Liver (tissue), 9 donors: ENCODE results near the gene USHBP1. TPM values are rescaled to one million over a fixed set of nuclear protein-coding genes. Genes with fewer than 3 reads are reported as not detected.

Experiments
- DNase-seq: peaks from one replicate; pipeline ENCODE4 v3.0.0-alpha.2; 2017; ENCODE audit warnings: low spot score
- H3K27ac ChIP-seq, 2 donors: one replicate each; pipeline ENCODE4 v1.7.0; 2013; ENCODE audit warnings: inconsistent platforms in 2 of 2, low read length in 2 of 2, control low read depth in 1 of 2, low read depth in 1 of 2, mild to moderate bottlenecking in 1 of 2
- H3K27me3 ChIP-seq, 4 donors: one replicate each; pipeline versions ENCODE4 v1.6.1 to v1.7.0; 2013; ENCODE audit warnings: low read length in 3 of 4, inconsistent platforms in 1 of 4, mild to moderate bottlenecking in 1 of 4, moderate library complexity in 1 of 4; ENCODE audit not compliant: control insufficient read depth in 4 of 4, insufficient read depth in 4 of 4
- H3K36me3 ChIP-seq, 4 donors: one replicate each; pipeline versions ENCODE4 v1.6.1 to v1.7.0; 2013; ENCODE audit warnings: low read length in 3 of 4, mild to moderate bottlenecking in 3 of 4, low read depth in 1 of 4, moderate library complexity in 1 of 4; ENCODE audit not compliant: control insufficient read depth in 4 of 4, insufficient read depth in 3 of 4
- H3K4me1 ChIP-seq, 4 donors: one replicate each; pipeline versions ENCODE4 v1.6.1 to v1.7.0; 2013; ENCODE audit warnings: low read length in 3 of 4, mild to moderate bottlenecking in 3 of 4, moderate library complexity in 1 of 4; ENCODE audit not compliant: control insufficient read depth in 4 of 4, insufficient read depth in 4 of 4
- H3K4me3 ChIP-seq, 3 donors: one replicate each; pipeline versions ENCODE4 v1.6.1 to v1.7.0; 2013; ENCODE audit warnings: low read length in 3 of 3, control low read depth in 1 of 3, low read depth in 1 of 3, mild to moderate bottlenecking in 1 of 3
- H3K9ac ChIP-seq, 2 donors: one replicate each; pipeline ENCODE4 v1.7.0; 2013; ENCODE audit warnings: low read length in 2 of 2, mild to moderate bottlenecking in 2 of 2, moderate library complexity in 2 of 2, control low read depth in 1 of 2, low read depth in 1 of 2
- H3K9me3 ChIP-seq, 4 donors: one replicate each; pipeline versions ENCODE4 v1.6.1 to v1.7.0; 2013; ENCODE audit warnings: low read length in 3 of 4; ENCODE audit not compliant: control insufficient read depth in 4 of 4
- ATF3 ChIP-seq: IDR thresholded peaks from 2 replicates; pipeline ENCODE4 v1.6.1; 2016; ENCODE audit warnings: antibody characterized with exemption
- FOXA1 ChIP-seq: IDR thresholded peaks from 2 replicates; pipeline ENCODE4 v1.6.1; 2016; ENCODE audit warnings: antibody characterized with exemption
- HNF4A ChIP-seq, 2 donors: conservative IDR thresholded peaks; 2 replicates each; pipeline ENCODE4 v1.6.1; 2016; ENCODE audit warnings: antibody characterized with exemption in 2 of 2, mild to moderate bottlenecking in 2 of 2
- HNF4G ChIP-seq: IDR thresholded peaks from 2 replicates; pipeline ENCODE4 v1.6.1; 2016; ENCODE audit warnings: antibody characterized with exemption
- JUND ChIP-seq, 2 donors: IDR thresholded peaks; 2 replicates each; pipeline ENCODE4 v1.6.1; 2016; ENCODE audit warnings: antibody characterized with exemption in 2 of 2
- MAX ChIP-seq: IDR thresholded peaks from 2 replicates; pipeline ENCODE4 v1.6.1; 2016; ENCODE audit warnings: antibody characterized with exemption
- NR2F2 ChIP-seq: IDR thresholded peaks from 2 replicates; pipeline ENCODE4 v1.6.1; 2016; ENCODE audit warnings: antibody characterized with exemption
- RAD21 ChIP-seq, 2 donors: IDR thresholded peaks; 2 replicates each; pipeline ENCODE4 v1.6.1; 2016; ENCODE audit warnings: antibody characterized with exemption in 2 of 2, mild to moderate bottlenecking in 2 of 2
- RXRA ChIP-seq, 2 donors: IDR thresholded peaks; 2 replicates each; pipeline ENCODE4 v1.6.1; 2017 to 2018; ENCODE audit warnings: antibody characterized with exemption in 2 of 2, mild to moderate bottlenecking in 1 of 2
- SP1 ChIP-seq: IDR thresholded peaks from 2 replicates; pipeline ENCODE4 v1.6.1; 2018; ENCODE audit warnings: antibody characterized with exemption, mild to moderate bottlenecking
- TAF1 ChIP-seq: conservative IDR thresholded peaks from 2 replicates; pipeline ENCODE4 v1.6.1; 2016; ENCODE audit warnings: antibody characterized with exemption, mild to moderate bottlenecking
- YY1 ChIP-seq: IDR thresholded peaks from 2 replicates; pipeline ENCODE4 v1.6.1; 2016; ENCODE audit warnings: antibody characterized with exemption, mild to moderate bottlenecking
- ZBTB33 ChIP-seq: IDR thresholded peaks from 2 replicates; pipeline ENCODE4 v1.6.1; 2016; ENCODE audit warnings: antibody characterized with exemption
- WGBS: extraction: QIAGEN DNeasy Blood & Tissue Kit; methylation state at CpG from one replicate; pipeline ENCODE4 v1.1.7; 2013; 5-methylcytosine and 5-hydroxymethylcytosine counted together
- polyA plus RNA-seq, 2 donors: library from polyadenylated mRNA; stranded (reverse) in 1 of 2; unstranded in 1 of 2; fragments of 200-250 nt in 1 of 2; fragments of >200 nt in 1 of 2; fragmentation: Nextera tagmentation in 1 of 2; extraction: Ambion mirVana in 1 of 2; gene quantifications; one replicate each; pipeline versions ENCODE4 v1.2.1 to v1.2.3, GENCODE V29; 2013 to 2015
- total RNA-seq, 2 donors: library from RNA; depleted of rRNA; stranded (reverse); fragments of >200 nt; gene quantifications; one replicate each; pipeline ENCODE4 v1.2.3, GENCODE V29; 2014
- TF ChIP-seq, protein P1 (sequence below): IDR thresholded peaks from 2 replicates; pipeline ENCODE4 v1.6.1; 2016; ENCODE audit warnings: antibody characterized with exemption, mild to moderate bottlenecking
- TF ChIP-seq, protein P2 (sequence below): fragments of 150-350 bp; IDR thresholded peaks from 2 replicates; pipeline ENCODE4 v1.5.1; 2017; ENCODE audit warnings: improper control_type of control experiment, low read depth, low read length; ENCODE audit not compliant: missing input control
- donor health status: healthy.
- donor health status: healthy.
- donor health status: healthy.
- donor health status: healthy.
- donor health status: healthy.

The USHBP1 gene
- total and polyA plus RNA-seq, 4 donors: 1.2 to 2.6 (median 1.9) TPM

DNA sequence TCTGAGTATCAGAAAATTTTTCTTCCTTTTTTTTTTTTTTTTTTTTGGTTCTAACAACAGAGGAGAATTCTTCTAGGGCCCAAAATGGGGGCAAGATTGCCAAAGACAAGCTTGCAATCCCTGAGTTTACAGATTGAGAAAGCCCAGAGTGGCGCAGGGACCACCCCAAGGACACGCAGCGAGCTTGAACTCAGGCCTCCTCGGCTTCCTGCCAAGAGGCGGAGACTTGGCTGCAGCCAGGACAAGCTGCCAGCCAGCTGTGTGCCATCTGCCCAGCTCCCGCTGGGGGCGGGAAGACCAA, 40.6 kb upstream of the USHBP1 start:
- Histone ChIP-seq H3K27ac (peak overlapping the region; percentile 55 to 93), H3K4me3 (peak overlapping the region in 1 of 3 donors; percentile 81), H3K27me3 (no peaks in the 10 kb centered on the region), H3K36me3 (no peaks in the 10 kb centered on the region), H3K9ac (no peak overlapping the region), H3K9me3 (no peaks in the 10 kb centered on the region), H3K4me1 (peaks cover 12 to 53% (median 41%) of the 10 kb centered on the region in 4 donors)
- DNase-seq: no peak
- under 1% methylated on average over 7 of the region's 7 CpGs for WGBS
- no peak for TF ChIP-seq NR2F2
- peak; percentile 74 to 77 for TF ChIP-seq RXRA (IDR thresholded peaks at IDR 0.05)
- TF ChIP-seq FOXA1: peak; percentile 10
- TF ChIP-seq RAD21 (IDR thresholded peaks at IDR 0.05): no peak
- TF ChIP-seq SP1: peak; percentile 91
- TF ChIP-seq TAF1: no peak
- no peak for TF ChIP-seq MAX

DNA sequence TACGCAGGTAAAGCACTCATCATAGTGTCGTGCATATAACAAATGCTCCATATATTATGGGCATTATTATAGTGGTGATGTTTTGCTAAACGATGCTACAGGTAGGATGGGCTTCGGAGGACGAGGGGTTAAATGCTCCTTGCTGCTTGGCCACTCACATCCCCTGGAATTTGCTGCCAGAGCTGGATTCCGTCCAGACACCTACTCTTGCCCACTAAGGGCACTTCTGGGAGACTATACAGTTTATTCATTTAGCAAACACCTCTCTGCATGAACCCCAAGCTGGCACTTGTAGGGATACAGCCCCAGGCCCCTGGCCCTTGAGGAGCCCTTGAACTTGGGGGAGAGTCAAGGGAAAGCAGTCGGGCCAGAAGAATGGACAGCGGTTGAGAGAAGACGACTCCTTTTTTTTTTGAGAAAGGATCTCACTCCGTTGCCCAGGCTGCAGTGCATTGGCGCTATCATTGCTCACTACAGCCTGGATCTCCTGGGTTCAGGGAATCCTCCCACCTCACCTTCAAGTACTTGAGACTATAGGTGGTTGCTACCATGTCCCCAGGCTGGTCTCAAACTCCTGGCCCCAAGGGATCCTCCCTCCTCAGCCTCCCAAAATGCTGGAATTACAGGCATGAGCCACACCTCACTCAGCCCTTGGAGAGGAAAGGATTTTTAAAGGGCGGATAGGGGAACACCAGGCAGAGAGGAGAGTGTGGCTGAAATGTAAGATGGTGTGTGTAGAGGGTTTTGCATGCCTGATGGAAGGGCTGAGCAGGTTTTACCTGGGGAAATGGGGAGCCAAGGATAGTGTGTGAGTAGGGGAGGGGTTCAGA, 40.1 kb upstream of the USHBP1 start:
- no peak for DNase-seq
- Histone ChIP-seq H3K27me3 (no peaks in the 10 kb centered on the region), H3K9me3 (no peaks in the 10 kb centered on the region), H3K27ac (peak overlapping the region; percentile 55 to 93), H3K4me3 (no peak overlapping the region), H3K36me3 (no peaks in the 10 kb centered on the region), H3K9ac (no peak overlapping the region), H3K4me1 (peaks cover 12 to 49% (median 38%) of the 10 kb centered on the region in 4 donors)
- TF ChIP-seq HNF4A (conservative IDR thresholded peaks at IDR 0.05) (no peak), RAD21 (IDR thresholded peaks at IDR 0.05) (no peak), RXRA (IDR thresholded peaks at IDR 0.05) (no peak), MAX (no peak), ATF3 (no peak), SP1 (no peak), HNF4G (no peak), FOXA1 (no peak), JUND (IDR thresholded peaks at IDR 0.05) (no peak), YY1 (no peak), ZBTB33 (no peak), TAF1 (no peak), NR2F2 (no peak)
- TF ChIP-seq, protein P1, sequence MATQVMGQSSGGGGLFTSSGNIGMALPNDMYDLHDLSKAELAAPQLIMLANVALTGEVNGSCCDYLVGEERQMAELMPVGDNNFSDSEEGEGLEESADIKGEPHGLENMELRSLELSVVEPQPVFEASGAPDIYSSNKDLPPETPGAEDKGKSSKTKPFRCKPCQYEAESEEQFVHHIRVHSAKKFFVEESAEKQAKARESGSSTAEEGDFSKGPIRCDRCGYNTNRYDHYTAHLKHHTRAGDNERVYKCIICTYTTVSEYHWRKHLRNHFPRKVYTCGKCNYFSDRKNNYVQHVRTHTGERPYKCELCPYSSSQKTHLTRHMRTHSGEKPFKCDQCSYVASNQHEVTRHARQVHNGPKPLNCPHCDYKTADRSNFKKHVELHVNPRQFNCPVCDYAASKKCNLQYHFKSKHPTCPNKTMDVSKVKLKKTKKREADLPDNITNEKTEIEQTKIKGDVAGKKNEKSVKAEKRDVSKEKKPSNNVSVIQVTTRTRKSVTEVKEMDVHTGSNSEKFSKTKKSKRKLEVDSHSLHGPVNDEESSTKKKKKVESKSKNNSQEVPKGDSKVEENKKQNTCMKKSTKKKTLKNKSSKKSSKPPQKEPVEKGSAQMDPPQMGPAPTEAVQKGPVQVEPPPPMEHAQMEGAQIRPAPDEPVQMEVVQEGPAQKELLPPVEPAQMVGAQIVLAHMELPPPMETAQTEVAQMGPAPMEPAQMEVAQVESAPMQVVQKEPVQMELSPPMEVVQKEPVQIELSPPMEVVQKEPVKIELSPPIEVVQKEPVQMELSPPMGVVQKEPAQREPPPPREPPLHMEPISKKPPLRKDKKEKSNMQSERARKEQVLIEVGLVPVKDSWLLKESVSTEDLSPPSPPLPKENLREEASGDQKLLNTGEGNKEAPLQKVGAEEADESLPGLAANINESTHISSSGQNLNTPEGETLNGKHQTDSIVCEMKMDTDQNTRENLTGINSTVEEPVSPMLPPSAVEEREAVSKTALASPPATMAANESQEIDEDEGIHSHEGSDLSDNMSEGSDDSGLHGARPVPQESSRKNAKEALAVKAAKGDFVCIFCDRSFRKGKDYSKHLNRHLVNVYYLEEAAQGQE: no peak
- TF ChIP-seq, protein P2, sequence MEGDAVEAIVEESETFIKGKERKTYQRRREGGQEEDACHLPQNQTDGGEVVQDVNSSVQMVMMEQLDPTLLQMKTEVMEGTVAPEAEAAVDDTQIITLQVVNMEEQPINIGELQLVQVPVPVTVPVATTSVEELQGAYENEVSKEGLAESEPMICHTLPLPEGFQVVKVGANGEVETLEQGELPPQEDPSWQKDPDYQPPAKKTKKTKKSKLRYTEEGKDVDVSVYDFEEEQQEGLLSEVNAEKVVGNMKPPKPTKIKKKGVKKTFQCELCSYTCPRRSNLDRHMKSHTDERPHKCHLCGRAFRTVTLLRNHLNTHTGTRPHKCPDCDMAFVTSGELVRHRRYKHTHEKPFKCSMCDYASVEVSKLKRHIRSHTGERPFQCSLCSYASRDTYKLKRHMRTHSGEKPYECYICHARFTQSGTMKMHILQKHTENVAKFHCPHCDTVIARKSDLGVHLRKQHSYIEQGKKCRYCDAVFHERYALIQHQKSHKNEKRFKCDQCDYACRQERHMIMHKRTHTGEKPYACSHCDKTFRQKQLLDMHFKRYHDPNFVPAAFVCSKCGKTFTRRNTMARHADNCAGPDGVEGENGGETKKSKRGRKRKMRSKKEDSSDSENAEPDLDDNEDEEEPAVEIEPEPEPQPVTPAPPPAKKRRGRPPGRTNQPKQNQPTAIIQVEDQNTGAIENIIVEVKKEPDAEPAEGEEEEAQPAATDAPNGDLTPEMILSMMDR: no peak
- WGBS: 67% methylated on average over 12 of the region's 12 CpGs
